Hematopoietic multipotent progenitor cell treated with erythropoietin and hydrocortisone succinate and interleukin-3 and kit ligand, for 15 days (in vitro differentiated cells): Measurements from ENCODE around the gene USP13.

Source experiments
- DNase-seq: peaks from one replicate; pipeline ENCODE4 v3.0.0-alpha.2; 2015; ENCODE audit warnings: low spot score

The USP13 gene

DNA sequence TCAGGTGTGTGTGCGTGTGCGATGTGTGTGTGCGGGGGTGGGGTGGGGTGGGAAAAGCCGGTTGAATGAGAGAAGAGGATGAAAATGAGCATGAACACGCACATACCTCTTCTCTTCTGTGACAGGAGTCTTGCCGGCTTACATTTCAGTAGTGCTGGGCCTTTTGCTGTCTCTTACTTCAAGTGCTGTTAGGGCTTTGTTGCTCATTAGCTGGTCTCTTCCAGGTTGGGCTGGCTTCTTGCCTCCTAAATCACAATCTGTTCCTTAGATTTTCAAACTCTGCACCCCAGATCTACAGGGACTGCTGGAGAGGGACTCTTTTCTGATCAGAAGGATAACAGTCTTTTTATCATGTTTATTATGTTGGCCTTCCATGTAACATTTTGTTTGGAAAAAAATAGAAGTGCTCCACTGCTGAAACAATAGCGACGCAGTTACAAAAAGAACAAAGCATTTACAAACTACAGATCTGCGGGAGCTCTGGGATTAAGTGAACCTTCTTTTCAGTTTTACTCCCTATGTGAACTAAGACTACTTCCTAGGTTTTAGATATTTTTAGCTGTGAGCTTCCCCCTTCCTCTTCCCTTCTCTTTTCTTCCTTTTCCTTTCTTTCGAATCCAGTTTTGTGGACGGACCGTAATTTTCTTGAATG is 48.5 kb downstream of the USP13 start:
- DNase-seq, result no peak

DNA sequence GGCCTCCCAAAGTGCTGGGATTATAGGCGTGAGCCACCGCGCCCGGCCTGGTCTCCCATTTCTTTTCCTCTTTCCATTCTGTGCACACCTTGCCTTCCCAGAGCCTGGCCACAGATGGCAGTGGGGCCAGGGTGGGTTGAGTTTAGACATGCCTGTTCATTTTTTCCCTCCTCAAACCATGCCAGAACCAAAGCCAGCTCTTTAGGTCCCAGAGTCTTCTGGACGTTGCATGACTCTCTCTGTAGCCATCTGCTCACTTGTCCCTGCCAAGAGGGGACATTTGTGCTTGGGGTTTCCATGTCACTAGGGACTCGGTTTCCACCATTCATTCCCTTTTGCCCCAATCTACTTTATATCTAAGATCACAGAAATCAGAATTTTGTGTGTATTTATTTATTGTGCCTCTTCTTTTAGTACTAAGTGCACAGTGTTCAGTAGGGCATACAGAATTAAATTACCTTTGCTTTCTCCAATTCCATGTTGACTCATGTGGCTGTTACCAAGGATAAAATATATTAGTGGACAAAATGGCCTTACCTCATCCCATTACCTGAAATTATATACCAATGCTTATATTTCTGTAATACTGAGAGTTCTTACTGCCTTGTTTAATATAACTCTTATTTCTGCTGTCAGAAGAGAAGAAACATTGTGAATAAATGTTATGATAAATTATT is 49.6 kb downstream of the USP13 start:
- DNase-seq, result no peak

DNA sequence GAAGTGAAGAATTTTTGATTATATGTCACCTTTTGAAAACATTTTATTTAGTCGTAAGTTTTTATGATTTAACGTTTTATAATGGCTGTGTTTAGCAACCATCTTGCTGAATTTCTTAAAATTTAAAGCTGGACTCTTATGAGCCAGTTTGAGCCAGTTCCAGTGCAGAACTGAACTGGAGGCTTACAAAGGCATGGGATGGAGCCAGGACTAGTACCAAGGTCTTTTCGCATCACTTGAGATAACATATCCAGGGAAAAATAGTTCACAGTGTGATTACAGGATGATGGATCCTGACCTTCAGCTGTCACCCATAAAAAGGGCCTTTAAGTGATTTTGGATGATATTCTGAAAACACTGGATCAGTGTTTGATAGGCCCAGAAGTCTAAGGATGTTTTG is 51.0 kb downstream of the USP13 start:
- DNase-seq, result no peak

DNA sequence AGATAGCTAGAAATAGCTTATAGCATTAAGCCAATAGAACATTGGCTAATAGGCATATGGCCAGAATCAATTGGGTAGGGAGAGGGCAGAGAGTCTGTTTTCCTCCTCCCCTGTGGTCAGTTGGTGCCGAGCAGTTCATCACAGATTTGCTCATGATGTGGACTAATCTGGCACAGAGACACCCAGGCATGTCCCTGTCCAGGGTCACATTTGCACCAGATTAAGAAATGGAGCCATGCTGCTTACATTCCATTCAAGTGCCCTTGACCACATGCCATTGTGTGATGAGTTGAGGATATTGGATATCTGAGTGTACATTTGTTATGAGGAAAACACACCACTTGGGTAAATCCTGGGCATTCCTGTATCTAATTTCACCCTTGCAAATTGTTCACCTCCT is 53.4 kb downstream of the USP13 start:
- DNase-seq, result no peak

DNA sequence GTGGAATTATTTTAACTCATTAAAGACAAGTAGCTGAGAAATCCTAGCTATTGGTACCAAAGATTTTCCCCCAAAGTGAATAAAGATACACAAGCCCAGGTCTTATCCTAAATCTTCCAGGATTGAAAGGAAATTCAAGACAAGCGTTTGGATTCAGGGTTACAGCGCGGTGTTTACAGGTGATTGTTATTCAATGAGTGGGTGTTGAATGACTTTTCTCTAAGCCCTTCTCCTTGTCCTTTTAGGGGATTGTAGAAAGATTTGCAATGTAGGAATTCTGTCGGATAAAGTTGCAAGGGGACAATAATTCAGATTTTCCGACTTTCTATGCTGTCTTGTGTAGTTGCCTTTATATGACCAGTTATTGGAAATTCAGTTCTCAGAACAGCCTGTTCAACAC is 57.2 kb downstream of the USP13 start:
- no peak for DNase-seq

DNA sequence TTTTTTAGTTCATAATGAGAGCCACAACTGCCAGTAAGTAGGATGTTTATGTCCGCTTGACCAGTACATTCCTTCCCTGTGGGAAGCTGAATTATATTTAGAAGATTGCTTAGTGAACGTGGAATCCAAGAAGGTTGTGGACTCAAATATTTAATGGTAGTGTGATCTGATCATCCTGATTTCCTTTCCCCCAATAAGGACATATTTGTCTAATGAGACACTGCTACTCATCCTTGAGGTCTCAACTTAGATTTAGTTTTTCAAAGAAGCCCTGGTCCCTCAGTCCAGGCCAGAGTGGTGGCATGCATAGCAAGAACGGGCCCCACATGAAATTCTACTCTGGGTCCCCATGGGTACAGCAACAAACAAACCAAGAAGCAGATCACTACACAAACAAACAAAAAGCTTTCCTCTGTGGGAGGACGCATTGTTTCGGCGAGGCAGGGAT is 60.8 kb downstream of the USP13 start:
- DNase-seq, result no peak

DNA sequence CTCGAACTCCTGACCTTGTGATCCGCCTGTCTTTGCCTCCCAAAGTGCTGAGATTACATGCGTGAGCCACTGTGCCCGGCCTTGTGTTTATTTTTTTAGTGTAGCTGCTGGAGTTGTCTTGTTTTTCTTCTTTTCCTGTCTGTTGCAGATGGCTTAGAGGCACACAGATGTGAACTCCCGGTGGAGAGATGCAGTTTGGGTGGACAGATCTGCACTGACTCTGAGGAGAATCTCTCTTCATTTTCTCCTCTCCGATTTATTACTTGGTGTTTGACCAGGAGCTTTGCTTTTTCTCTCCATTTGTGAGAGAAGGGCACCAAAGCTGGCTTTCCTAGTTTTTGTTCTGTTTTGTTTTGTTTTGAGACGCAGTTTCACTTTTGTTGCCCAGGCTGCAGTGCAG is 62.7 kb downstream of the USP13 start:
- no peak for DNase-seq

DNA sequence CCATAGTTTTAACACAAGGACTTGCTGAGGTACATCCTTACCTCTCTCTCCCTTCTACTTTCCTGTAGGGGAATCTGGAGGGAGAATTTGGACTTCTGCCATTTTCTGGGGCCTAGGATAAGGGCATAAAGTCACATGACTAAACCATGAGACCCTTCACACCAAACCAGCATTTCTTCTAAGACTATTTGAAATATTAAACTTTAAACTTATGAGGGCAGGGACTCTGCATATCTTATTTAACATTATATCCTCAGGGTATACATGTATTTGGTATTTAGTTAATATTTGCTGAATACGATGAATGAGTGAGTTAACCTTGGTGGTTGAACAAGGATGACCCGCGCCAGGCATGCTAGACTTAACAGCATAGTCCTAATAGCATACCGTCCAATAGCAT is 63.4 kb downstream of the USP13 start:
- no peak for DNase-seq

DNA sequence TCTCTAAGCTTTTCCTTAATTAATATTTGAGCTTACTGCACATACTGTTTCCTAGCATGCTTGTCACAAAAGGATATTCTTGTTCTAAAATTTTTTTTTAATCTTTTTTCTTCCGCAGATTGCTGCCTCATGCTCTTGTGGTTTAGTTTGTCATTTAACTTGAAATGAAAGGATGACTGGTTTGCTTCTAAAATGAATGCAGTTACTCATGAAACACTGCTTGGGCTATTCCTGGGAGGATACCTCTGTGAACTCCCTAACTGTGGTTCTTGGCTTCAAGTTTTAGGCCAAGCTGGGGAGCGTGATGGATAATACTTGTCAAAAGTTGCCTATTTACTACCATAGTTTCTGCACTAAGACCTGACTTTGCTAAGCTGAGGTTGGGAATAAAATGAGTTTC is 64.0 kb downstream of the USP13 start:
- DNase-seq, result no peak

DNA sequence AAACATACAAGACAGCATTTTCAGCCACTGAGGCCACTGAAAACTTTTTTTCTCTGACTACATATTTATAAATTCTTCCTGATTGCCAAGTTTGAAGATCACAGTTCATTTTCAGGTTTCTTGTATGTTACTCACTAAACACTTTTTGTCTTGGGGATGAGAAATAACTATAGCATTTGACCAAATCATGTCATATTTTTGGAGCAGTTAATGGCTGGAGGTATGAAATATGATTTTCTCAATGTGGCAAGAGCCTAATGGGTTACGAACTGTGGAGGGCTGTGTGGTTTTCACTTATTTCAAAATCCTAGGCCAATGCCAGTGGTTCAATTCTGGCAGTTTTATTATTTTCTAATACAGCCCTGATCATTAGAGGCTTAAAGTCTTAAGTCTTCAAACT is 64.4 kb downstream of the USP13 start:
- DNase-seq, result no peak

DNA sequence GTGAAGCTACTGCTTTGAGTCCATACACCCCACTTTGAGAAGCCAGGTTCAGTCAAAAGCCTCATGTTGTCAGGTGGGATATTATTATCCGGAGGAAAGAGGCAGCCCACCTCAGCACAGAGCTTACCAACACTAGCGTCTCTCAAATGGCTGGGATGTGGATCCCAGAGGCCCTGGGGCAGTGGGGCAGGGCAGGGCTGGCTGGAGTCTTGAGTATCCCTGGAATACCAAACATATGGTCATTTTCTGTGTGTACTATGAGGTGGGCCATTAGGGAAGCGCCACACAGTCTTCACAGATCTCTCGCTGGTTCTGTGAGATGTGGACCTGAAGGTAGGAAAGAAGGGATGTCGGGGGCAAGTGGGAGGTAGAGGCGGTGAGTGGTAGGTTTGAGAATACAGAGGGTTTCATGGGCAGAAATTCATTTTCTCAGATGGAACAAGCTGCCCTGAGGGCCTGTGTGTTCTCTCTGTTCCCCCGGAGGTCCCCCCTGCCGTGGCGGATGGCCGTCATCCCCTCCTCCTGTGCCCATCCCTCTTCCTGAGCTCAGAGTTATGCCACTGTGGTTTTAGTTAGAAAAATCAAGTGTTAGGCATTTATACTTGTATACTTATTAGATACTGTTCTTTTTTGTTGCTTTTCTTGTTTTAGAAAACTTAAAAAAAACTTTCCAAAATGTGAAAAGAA is 66.4 kb downstream of the USP13 start:
- no peak for DNase-seq

DNA sequence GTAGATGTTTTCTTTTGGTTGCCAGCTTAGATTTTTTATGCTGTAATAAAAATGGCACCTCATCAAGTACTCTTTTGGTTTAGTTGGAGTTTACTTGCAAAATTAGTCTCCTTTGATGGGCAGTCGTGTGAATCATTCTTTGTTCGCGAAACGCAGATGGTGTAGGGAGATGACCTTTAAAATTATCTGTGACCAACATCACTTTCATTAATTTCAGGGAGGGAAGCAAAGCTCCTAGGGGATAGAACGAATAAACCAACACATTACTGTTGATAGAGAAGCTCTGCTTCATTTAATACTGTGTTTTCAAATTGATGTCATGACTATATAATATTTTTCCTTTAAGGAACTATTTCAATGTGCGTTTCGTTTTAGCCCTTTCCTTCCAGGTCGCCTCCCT is 67.4 kb downstream of the USP13 start:
- DNase-seq, result no peak

DNA sequence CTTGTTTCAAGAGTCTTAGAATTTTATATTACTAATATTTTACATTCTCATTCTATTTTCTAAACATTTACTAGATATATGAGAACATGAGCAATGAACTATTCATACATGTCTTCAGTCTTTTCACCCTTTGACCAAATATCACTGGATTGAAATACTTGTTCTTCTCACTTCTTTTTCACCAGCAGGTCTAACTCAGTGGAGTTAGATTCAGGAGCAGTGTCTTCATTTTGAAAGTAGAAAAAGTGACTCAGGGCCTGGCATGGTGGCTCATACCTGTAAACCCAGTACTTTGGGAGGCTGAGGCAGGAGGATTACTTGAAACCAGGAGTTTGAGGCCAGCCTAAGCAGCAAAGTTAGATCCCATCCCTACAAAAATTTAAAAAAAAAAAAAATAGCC is 70.8 kb downstream of the USP13 start:
- DNase-seq, result no peak

DNA sequence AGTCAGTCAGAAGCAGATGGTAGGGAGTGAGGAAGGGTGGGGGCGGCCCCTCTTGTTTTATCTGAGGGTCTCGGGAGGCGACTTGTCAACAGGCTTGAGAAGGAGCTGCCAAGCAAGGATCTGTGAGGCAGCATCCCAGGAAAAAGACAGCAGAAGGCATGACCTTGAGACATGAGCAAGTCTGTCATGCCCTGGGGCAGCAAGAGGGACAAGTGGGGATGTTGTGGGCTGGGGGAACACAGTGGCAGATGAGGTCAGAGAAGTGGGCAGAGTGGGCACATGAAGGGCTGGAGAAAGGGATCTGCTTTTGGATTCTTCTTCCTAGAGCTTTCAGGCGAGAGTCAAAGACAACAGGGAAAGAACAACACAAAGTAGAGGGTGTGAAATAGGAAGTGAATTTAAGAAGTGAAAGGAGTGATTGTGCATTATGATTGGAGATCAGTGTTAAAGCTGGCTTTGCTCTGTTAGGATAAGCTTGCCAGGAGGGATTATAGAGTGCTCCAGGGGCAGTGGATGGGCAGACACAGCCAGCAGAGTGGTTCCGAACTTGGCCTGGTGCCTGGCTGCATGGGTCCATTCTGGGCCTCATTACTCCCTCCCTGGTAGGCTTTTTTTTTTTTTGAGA is 73.3 kb downstream of the USP13 start:
- no peak for DNase-seq

DNA sequence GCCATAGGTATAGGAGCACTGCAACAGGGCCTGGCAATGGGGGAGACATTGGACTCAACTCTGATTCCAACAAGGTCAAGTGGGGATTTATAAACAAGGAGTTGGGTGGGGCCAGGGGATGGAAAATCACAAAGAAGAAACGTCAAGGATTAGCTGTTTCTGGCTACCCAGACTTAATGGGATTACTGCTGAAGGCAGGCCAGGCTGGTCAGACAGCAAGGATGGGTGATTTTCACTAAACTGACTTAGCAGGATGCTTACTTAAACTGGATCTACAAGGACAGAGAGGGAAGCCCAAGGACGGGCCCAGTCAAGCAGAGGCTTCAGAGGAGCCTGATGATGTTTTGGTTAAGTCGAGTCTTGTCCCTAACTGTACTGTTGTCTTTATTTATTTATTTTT is 76.2 kb downstream of the USP13 start:
- DNase-seq, result no peak

DNA sequence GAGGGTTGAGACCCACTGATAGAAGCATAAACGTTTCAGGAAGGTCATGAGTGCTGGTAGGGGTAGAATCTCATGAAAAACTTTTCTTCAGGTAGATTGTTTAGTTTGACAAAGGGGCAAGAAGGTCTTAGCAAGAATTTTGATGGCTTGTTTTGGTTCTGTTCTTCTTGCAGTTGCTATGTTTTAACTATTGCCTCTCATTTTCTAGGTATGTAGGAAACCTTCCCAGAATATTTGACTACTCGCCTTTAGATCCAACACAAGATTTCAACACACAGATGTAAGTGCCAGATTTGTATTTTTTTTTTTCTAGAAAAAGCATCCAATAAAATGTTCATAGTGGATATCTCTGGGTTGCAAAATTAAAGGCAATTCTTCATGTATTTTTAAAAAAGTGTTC is 77.1 kb downstream of the USP13 start:
- no peak for DNase-seq

DNA sequence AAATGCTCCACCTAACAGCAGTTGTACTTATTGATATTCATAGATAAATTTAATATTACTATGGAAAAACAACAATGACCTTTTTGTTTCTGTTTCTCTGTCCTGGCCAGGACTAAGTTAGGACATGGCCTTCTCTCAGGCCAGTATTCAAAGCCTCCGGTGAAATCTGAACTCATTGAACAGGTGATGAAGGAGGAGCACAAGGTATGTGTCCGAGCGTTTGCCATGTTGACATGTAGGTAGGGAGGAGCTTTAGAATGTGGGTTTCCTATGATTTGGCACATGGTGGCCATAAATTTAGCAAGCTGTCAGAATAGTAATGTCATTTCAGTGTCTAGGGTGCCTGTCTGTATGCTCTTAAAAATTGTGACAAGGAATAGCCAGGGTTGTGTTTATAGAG is 77.7 kb downstream of the USP13 start:
- DNase-seq, result no peak

DNA sequence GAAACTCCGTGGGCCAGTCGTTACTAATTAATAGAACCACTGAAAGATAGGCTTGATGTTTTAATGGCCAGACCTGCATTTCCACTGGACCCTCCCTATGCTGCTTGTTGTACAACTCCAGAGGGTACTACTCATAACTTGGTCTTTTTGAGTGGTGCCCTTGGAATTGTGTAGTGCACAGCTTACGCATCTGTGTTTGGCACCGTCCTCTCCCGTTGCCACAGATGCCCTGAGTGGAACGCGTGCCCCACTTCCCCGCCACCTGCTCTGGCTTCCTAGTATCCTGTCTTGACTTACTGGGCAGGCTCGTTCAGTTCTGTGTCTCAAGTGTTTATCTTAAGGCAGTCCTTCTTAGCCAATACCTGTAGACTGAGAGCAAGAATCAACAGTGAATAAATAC is 78.7 kb downstream of the USP13 start:
- DNase-seq, result no peak

DNA sequence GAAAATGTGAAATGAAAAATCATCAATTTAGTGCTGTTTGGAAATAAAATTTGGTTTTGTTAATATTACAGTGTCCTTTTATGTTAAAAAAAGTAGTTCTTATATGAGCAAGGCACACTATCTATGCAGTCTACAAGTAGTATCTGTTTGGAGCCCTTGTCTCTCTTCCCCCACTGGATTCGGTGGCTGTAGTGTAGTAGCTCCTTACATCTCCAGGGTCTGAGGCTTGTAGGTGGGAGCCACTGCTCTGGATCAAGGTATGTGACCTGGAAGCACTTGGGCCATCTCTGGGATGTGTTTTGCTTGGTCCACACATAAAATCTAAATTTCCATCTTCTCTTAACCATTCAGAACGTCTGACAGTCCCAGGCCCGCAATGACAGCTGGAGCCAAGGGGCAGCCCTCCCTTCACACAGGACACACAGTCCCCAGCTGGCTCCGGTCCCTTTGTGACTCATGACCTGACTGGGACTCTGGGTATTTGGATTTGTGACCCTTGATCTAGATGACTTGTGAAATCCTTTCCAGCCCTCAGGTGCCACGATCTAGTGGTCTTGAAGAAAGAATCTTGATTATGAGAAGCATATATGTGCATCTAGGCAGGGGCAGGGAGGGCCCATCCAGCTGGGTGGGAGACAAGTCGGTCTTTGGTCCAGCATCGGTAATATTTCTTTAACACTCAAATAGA is 80.0 kb downstream of the USP13 start:
- no peak for DNase-seq

DNA sequence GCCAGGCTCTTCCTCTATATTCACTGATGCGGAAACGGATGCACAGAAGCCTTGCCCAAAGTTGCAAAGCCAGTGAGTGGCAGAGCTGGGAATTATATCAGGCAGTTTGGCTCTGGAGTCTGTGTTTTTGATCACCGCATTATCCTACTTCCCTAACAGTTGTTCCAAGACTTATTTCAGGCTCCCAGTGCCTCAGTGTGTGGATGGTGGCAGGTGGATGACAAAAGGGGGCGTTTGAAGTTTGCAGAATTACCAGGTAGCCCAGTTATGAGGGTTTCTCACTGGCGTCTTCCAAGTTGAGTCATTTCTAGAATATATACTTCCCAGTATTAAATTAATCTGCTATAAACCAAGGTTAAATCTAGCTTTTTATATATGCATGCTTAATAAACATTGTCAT is 81.0 kb downstream of the USP13 start:
- DNase-seq, result no peak

DNA sequence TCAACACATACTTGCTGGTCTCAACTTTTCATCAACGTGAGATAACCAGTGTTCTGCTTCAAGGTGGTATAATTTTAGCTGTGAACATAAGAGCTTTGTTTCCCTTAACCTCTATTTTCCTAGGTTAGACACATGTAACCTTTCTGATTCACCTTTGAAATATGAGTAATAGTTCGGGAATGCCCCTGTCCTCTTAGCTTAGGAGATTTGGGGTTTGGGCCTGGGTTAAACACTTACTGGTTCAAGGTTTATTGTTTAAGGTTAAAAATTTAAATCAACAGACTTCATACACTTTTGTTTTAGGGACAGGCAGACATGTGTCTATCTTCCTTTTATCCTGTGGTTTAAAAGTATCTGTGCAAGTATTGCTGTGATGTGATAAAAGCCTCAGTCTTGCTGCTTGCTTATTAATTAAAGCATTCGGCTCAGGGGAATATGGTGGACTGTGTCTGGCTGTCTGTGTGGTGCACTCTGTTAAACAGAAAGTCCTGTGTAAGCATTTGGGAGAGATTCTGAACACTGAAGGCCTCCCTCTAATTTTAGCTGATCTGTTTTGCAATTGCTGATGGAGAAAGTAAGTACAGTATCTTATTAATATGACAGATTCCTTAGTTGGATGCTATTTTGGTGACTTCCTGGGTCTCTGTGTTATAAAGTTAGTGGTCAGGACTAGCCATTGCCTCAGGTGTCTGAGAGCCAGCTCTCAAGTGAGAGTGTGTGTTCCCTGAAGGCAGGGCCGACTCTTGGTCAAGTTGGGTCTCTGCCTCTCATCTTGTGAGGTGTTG is 81.8 kb downstream of the USP13 start:
- no peak for DNase-seq

DNA sequence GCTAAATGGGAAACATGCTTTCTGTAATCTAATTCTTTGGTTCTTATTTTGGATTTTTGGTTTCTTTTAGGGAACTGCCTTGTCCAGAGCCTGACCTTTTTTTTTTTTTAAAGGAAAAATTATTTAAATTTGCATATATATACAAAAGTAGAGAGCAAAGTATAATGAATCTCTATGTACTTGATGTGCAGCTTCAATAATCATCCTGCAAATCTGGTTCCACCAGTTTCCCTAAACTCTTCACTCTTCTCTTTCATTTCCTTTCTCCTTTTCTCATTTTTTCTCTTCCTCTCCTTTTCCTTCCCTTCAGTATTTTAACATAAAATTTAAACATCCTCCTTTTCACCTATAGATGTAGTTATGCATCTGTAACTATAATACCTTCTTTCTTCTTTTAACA is 82.5 kb downstream of the USP13 start:
- no peak for DNase-seq
